ENCODE measurements around the gene LETMD1.
"Not testable (repeated sequence)": the region's sequence is repeated elsewhere in the genome, so short reads cannot be mapped to it uniquely, and the experiment has no call there.

Gene LETMD1

GRCh38 chr12:51047655-51048540, at the start of gene LETMD1:
LETMD1 (plus strand) TSS chr12:51048327; CDS start chr12:51048357, 30 bp downstream.
- peak; percentile 79 to 82 for DNase-seq (ENCODE audit: low read depth in 2 of 2)

GRCh38 chr12:50999093-50999492, 49.0 kb upstream of the LETMD1 start:
- no peak for DNase-seq (ENCODE audit: low read depth in 2 of 2)

GRCh38 chr12:51000245-51000644, 47.9 kb upstream of the LETMD1 start:
- no peak for DNase-seq (ENCODE audit: low read depth in 2 of 2)

GRCh38 chr12:51001799-51002198, 46.3 kb upstream of the LETMD1 start:
- DNase-seq (ENCODE audit: low read depth in 2 of 2) = no peak

GRCh38 chr12:51004504-51004903, 43.6 kb upstream of the LETMD1 start:
- no peak for DNase-seq (ENCODE audit: low read depth in 2 of 2)

GRCh38 chr12:51005030-51005429, 43.1 kb upstream of the LETMD1 start:
- DNase-seq (ENCODE audit: low read depth in 2 of 2) = no peak

- DNase-seq (ENCODE audit: low read depth in 2 of 2) = no peak
Measured at GRCh38 chr12:51005671-51006070, 42.5 kb upstream of the LETMD1 start.

GRCh38 chr12:51008329-51009055, 39.6 kb upstream of the LETMD1 start:
- DNase-seq (ENCODE audit: low read depth in 2 of 2) = no peak

GRCh38 chr12:51009056-51009440, 39.1 kb upstream of the LETMD1 start:
- peak; percentile 31 to 34 for DNase-seq (ENCODE audit: low read depth in 2 of 2)

- no peak for DNase-seq (ENCODE audit: low read depth in 2 of 2)
Measured at GRCh38 chr12:51011955-51012354, 36.2 kb upstream of the LETMD1 start.

- no peak for DNase-seq (ENCODE audit: low read depth in 2 of 2)
Measured at GRCh38 chr12:51012570-51013236, 35.4 kb upstream of the LETMD1 start.

- DNase-seq (ENCODE audit: low read depth in 2 of 2) = no peak
Measured at GRCh38 chr12:51013441-51013840, 34.7 kb upstream of the LETMD1 start.

- DNase-seq (ENCODE audit: low read depth in 2 of 2) = not testable (repeated sequence)
Measured at GRCh38 chr12:51014467-51014866, 33.7 kb upstream of the LETMD1 start.

GRCh38 chr12:51017452-51017851, 30.7 kb upstream of the LETMD1 start:
- DNase-seq (ENCODE audit: low read depth in 2 of 2) = no peak

- no peak for DNase-seq (ENCODE audit: low read depth in 2 of 2)
Measured at GRCh38 chr12:51018956-51019355, 29.2 kb upstream of the LETMD1 start.

- DNase-seq (ENCODE audit: low read depth in 2 of 2) = no peak
Measured at GRCh38 chr12:51019927-51020326, 28.2 kb upstream of the LETMD1 start.

- no peak for DNase-seq (ENCODE audit: low read depth in 2 of 2)
Measured at GRCh38 chr12:51020448-51021182, 27.5 kb upstream of the LETMD1 start.

- no peak for DNase-seq (ENCODE audit: low read depth in 2 of 2)
Measured at GRCh38 chr12:51021694-51022093, 26.4 kb upstream of the LETMD1 start.

- DNase-seq (ENCODE audit: low read depth in 2 of 2) = no peak
Measured at GRCh38 chr12:51023625-51024382, 24.3 kb upstream of the LETMD1 start.

GRCh38 chr12:51025338-51025835, 22.7 kb upstream of the LETMD1 start:
- no peak for DNase-seq (ENCODE audit: low read depth in 2 of 2)
